Stimulated activated CD8-positive, alpha-beta memory T cell treated with anti-CD3 and anti-CD28 coated beads, Interleukin-2, amount 100 ng/mL, for 48 hours (primary cell): ENCODE data around the gene CD2AP.
"Not testable (repeated sequence)": the region's sequence is repeated elsewhere in the genome, so short reads cannot be mapped to it uniquely, and the experiment has no call there.

Source experiments
- DNase-seq, 2 donors: peaks; one replicate each; pipeline ENCODE4 v3.0.0-alpha.2; 2020; ENCODE audit warnings: low read depth in 2 of 2

CD2AP gene

GRCh38 chr6:47633141-47633540 is 155.6 kb downstream of the CD2AP start:
- no peak for DNase-seq

GRCh38 chr6:47634210-47635047 is 156.8 kb downstream of the CD2AP start:
- no peak for DNase-seq

GRCh38 chr6:47646689-47647088 is 169.1 kb downstream of the CD2AP start:
- no peak for DNase-seq

GRCh38 chr6:47647188-47647587 is 169.6 kb downstream of the CD2AP start:
- no peak for DNase-seq

GRCh38 chr6:47647626-47648025 is 170.0 kb downstream of the CD2AP start:
- DNase-seq: not testable (repeated sequence)

GRCh38 chr6:47648031-47648430 is 170.4 kb downstream of the CD2AP start:
- DNase-seq: no peak

GRCh38 chr6:47650553-47651432 is 173.2 kb downstream of the CD2AP start:
- DNase-seq: no peak

- DNase-seq: no peak
These were observed 173.9 kb downstream of the CD2AP start for GRCh38 chr6:47651505-47651944.

- DNase-seq: no peak
These were observed 176.1 kb downstream of the CD2AP start for GRCh38 chr6:47653706-47654105.

GRCh38 chr6:47654255-47654654 is 176.7 kb downstream of the CD2AP start:
- no peak for DNase-seq

- peak; percentile 7 to 14 for DNase-seq
These were observed 178.4 kb downstream of the CD2AP start for GRCh38 chr6:47655719-47656595.

GRCh38 chr6:47661960-47662359 is 184.4 kb downstream of the CD2AP start:
- no peak for DNase-seq

GRCh38 chr6:47663462-47664216 is 186.1 kb downstream of the CD2AP start:
- no peak for DNase-seq

- no peak for DNase-seq
These were observed 187.5 kb downstream of the CD2AP start for GRCh38 chr6:47665112-47665511.

- DNase-seq: no peak
These were observed 192.3 kb downstream of the CD2AP start for GRCh38 chr6:47669684-47670513.

- DNase-seq: no peak
These were observed 193.3 kb downstream of the CD2AP start for GRCh38 chr6:47670851-47671250.

GRCh38 chr6:47671777-47672176 is 194.2 kb downstream of the CD2AP start:
- DNase-seq: no peak

GRCh38 chr6:47672816-47673215 is 195.2 kb downstream of the CD2AP start:
- no peak for DNase-seq

- no peak for DNase-seq
These were observed 197.1 kb downstream of the CD2AP start for GRCh38 chr6:47674673-47675072.
